Measurements from ENCODE around the gene DPF3.

DPF3 gene

DNA sequence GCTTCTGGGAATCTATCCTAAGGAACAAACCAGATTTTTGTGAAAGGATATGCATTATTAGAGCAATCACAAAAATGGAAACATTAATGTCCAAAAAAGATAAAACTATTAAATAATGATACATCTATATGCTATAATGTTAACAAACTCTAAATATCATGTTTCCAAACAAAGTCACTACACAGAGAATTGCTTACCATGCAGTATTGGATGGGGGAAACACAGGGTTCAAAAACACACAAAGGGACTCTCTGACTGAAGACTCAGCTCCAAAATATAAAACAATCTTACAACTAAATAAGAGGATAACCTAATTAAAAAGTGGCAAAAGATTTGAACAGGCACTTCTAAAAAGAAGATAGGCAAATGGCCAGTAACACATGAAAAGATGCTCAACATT is 304.2 kb downstream of the DPF3 start:
- DNase-seq, result no peak

DNA sequence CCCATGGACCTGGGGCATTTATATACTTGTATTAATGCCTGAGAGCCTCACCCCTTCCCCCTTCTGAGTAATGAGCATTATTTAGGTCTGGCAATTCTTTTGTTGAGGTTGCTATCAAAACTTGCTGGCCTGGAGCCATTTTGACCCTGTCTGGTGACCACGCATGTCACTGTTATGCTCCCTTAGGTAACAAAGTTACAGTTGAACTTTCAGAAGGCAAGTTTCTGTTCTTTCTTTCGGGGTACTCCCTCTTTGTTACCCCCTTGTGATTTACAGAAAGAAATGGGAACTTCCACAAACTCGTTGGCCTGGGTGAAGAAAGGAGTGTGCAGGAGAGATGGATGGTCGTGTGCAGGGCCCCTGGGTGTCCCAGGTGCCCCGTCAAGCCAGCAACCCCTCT is 305.4 kb downstream of the DPF3 start:
- no peak for DNase-seq

DNA sequence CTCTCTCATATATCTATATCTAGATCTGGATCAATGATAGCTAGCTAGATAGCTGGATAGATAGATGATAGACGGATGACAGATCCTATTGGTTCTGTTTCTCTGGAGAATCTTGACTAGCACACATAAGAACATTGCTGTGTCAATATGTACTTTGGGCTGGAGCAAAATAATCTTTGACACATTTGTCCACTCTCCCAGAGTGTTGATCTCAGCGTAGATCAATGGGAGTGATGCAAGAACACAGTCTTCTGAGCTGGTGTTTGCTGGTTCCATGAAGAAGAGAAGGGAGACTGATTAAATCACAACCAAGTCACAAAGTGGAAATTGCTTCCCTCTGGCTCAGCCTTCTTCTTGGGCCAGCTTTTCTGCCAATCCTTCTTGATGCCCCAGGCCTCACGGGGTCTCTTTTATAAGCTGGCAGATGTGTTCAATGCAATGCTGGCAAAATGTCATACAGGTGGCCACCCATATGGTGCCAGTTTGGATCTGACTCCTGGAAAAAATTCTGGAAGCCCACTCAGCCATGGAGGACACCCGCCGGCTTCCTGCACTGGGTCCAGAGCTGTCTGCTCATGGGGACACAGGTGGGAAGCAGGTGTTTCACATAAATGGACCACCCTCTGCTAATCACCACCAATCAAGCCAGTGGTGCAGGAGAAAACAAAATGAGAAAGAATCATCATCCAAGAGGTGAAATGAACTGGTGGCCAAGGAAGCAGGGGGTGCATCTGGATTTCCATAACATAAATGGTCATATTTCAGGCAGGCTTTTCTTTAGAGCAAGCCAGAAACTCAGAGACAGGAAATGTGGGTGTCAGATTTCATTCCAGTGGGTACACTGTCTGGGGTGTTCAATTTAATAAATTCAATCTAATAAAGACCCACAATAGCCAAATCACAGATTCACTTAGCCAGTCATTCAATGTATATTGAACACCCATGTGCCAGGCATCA is 310.3 kb downstream of the DPF3 start:
- DNase-seq, result no peak

DNA sequence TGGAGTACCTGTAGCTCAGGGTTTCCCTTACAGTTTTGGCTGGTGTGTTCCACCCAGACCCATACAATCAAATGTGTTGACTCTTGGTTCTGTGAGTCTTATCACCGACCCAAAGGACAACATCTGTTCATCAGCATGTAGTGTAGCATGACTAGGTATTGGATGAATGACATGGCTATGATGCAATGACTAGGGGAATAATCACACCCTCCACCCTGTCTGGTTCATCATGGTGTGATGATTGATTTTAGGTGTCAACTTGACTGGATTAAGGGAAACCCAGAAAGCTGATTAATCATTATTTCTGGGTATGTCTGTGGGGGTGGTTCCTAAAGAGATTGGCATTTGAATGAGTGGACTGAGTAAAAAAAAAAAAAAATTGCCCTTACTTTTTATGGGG is 311.3 kb downstream of the DPF3 start:
- no peak for DNase-seq

DNA sequence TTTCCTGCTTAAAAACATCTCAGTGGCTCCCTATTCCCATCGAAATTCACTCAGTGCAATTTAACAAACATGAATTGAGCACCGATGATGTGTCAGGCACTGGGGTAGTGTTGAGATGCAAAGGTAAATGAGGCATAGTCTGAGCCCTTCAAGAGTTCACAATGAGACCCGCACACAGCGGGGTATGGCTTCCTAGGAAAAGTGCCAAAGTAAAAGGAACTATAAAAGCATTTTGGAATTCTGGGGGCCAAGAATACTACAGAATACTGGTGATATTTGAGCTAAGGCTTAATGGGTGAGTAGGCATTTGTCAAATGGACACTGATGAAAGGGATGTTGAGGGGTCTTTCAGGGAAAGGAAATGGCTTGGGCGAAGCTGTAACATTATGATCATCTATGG is 315.4 kb downstream of the DPF3 start:
- DNase-seq, result no peak

DNA sequence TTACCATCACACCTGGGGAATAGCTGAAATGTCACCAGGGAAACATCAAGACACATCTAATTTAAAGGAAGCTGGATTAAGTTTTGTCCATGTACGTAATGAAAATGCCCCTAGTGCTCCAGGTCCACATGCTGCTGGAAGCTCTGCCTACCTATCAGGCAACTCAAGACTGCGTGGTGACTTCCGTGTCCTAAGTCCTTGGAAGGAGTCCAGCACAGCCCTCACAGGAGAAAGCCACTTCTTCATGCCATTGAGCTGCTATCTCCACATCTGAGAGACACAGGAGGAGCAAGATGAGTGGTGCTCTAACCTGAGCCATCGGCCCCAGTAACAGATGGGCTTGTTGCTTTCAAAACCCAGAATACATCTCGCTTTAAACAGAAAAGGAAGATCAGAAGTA is 316.4 kb downstream of the DPF3 start:
- no peak for DNase-seq

DNA sequence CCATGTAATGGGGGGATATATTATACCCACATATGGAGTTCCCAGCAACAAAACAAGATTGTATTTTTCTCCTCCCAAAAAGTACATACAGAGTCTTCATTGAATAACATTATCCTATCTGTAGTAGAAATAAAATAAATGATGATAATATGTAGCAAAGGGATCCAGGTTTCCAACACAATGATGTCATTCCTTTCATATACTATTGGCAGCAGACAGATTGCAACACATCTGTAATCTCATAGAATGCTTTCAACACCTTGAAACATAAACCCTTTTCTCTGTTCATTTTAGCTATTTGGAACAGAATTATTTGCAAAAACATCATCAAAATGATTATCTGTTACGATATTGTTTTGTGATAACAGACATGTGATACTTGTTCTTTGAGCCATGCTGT is 317.6 kb downstream of the DPF3 start:
- DNase-seq, result no peak

DNA sequence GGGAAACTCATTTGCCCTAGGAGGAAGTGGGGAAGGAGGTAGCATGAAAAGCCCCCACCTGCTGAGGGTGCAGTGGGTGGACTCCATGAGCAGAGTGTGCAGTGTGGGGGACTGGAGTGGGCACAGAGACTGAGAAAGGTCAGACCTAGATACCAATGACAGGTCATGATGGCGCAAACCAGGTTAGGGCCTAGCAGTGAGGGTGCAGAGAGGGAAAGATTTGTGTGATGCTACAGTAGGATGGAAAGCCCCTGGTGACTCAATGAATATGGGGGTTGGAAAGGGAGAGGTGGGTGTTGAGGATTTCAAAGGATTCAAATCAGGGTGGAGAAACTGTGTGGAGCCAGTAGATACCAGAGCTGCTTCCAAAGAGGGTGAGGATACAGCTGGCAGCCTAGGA is 319.2 kb downstream of the DPF3 start:
- no peak for DNase-seq

DNA sequence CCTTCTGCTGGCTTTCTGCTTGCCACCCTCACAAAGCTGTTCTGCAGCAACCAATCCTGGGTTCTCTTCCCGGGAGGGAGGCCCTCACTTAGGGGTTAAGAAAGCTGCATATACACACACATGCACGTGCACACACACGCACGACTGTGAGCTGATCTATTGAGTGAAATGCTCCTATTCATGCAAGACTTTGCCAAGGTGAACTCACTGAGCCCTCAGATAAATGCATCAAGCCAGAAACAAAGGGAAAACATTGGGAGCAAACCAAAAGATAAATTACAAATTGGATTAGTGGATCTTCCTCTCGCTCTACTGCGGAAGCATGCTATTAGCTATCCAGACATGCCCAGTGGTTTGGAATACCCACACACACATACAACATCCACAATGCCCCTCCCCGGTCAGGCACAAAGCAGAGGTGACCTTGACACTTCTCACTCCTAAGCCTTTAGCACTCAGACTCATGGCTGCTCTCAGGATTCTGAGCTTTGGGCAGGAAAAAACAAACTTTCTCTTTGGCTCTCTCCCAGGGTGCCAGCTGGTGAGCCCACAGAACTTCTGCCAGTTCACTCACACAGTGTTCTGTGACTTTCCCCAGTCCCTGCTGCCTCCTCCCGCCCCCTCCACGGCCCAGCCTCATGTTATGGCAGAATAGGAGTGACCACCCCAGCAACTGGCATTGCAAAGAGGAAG is 320.0 kb downstream of the DPF3 start:
- no peak for DNase-seq

Measured in right forelimb (tissue), 1 donor.